HG03039 (cell line): ENCODE data around the gene CD3D.

Source experiments
- ATAC-seq: cut with Tn5 transposase; IDR thresholded peaks from one replicate; pipeline ENCODE4 v1.9.1; 2021; ENCODE audit warnings: mild to moderate bottlenecking, moderate library complexity; ENCODE audit not compliant: unreplicated experiment

Gene CD3D

GRCh38 chr11:118304227-118304567 lies 38.3 kb downstream of the CD3D start:
- no peak for ATAC-seq

- ATAC-seq = no peak
These were observed 40.8 kb downstream of the CD3D start for GRCh38 chr11:118301600-118302195.

GRCh38 chr11:118295815-118296454 lies 46.6 kb downstream of the CD3D start:
- ATAC-seq = no peak

GRCh38 chr11:118295199-118295598 lies 47.3 kb downstream of the CD3D start:
- ATAC-seq = no peak

GRCh38 chr11:118294053-118294452 lies 48.5 kb downstream of the CD3D start:
- ATAC-seq = no peak

GRCh38 chr11:118291477-118292135 lies 50.9 kb downstream of the CD3D start:
- ATAC-seq = no peak

GRCh38 chr11:118290923-118291322 lies 51.6 kb downstream of the CD3D start:
- ATAC-seq = no peak

GRCh38 chr11:118289401-118289800 lies 53.1 kb downstream of the CD3D start:
- no peak for ATAC-seq
